CD4-positive, CD25-positive, alpha-beta regulatory T cell (primary cell): ENCODE data around the gene ZFPM1. TPM values are rescaled to one million over a fixed set of nuclear protein-coding genes. Genes with fewer than 3 reads are reported as not detected.

Experiments used
- ATAC-seq, 2 donors: fragments of 150-1000 bp; cut with Tn5 transposase; one replicate each; pipeline ENCODE4 v1.10.0; 2021; ENCODE audit warnings: low read depth in 2 of 2, moderate number of reproducible peaks in 2 of 2, moderate library complexity in 1 of 2
- DNase-seq, 3 donors: peaks; one replicate each; pipeline versions ENCODE4 v3.0.0 to v3.0.0-alpha.2; 2012 to 2022; ENCODE audit warnings: mixed read lengths in 1 of 3
- H3K27ac ChIP-seq: one replicate; pipeline ENCODE4 v1.7.0; 2013; ENCODE audit warnings: mild to moderate bottlenecking, low read length; ENCODE audit not compliant: insufficient read depth, poor library complexity, severe bottlenecking
- H3K27me3 ChIP-seq: one replicate; pipeline ENCODE4 v1.7.0; 2013; ENCODE audit warnings: low read length; ENCODE audit not compliant: control insufficient read depth, insufficient read depth
- H3K36me3 ChIP-seq: one replicate; pipeline ENCODE4 v1.7.0; 2013; ENCODE audit warnings: mild to moderate bottlenecking, low read length, moderate library complexity; ENCODE audit not compliant: control insufficient read depth, insufficient read depth
- H3K4me1 ChIP-seq: 2 replicates; pipeline ENCODE4 v1.7.0; 2013; ENCODE audit warnings: mild to moderate bottlenecking, low read length; ENCODE audit not compliant: insufficient read depth, control insufficient read depth, poor library complexity, severe bottlenecking
- H3K4me3 ChIP-seq: one replicate; pipeline ENCODE4 v1.7.0; 2013; ENCODE audit warnings: low read depth, mild to moderate bottlenecking, low read length, moderate library complexity
- H3K9me3 ChIP-seq, 2 experiments: 1 replicate in 1 of 2; 2 replicates in 1 of 2; pipeline ENCODE4 v1.7.0; 2013; ENCODE audit warnings: low read length in 2 of 2, mild to moderate bottlenecking in 1 of 2, moderate library complexity in 1 of 2; ENCODE audit not compliant: control insufficient read depth in 2 of 2
- H3K27ac Mint-ChIP-seq, 3 donors: one replicate each; pipeline ENCODE4 v1.8.0; 2020 to 2022; ENCODE audit warnings: mild to moderate bottlenecking in 3 of 3, mixed read lengths in 3 of 3, moderate library complexity in 2 of 3
- H3K27me3 Mint-ChIP-seq: one replicate; pipeline ENCODE4 v1.8.0; 2022; ENCODE audit warnings: mild to moderate bottlenecking, mixed read lengths
- H3K36me3 Mint-ChIP-seq: one replicate; pipeline ENCODE4 v1.8.0; 2020; ENCODE audit warnings: mixed read lengths
- H3K4me1 Mint-ChIP-seq, 4 donors: one replicate each; pipeline ENCODE4 v1.8.0; 2020 to 2022; ENCODE audit warnings: mixed read lengths in 4 of 4, mild to moderate bottlenecking in 1 of 4
- H3K4me3 Mint-ChIP-seq, 4 donors: one replicate each; pipeline ENCODE4 v1.8.0; 2020 to 2022; ENCODE audit warnings: mild to moderate bottlenecking in 4 of 4, mixed read lengths in 4 of 4, moderate library complexity in 3 of 4
- H3K9me3 Mint-ChIP-seq, 7 donors: one replicate each; pipeline ENCODE4 v1.8.0; 2020 to 2022; ENCODE audit warnings: mixed read lengths in 7 of 7, mild to moderate bottlenecking in 3 of 7, moderate library complexity in 2 of 7
- polyA plus RNA-seq, 4 donors: library from polyadenylated mRNA; unstranded; fragments of 300-500 nt; fragmentation: Illumina TruSeq; gene quantifications; one replicate each; pipeline ENCODE4 v1.2.3, GENCODE V29; 2021
- total RNA-seq: library from RNA; stranded (reverse); gene quantifications from one replicate; pipeline ENCODE4 v1.2.3, GENCODE V29; 2022

ZFPM1 gene
- total and polyA plus RNA-seq, 5 donors from 2014 or later, result 0.07 to 30.2 (median 0.16) TPM

DNA sequence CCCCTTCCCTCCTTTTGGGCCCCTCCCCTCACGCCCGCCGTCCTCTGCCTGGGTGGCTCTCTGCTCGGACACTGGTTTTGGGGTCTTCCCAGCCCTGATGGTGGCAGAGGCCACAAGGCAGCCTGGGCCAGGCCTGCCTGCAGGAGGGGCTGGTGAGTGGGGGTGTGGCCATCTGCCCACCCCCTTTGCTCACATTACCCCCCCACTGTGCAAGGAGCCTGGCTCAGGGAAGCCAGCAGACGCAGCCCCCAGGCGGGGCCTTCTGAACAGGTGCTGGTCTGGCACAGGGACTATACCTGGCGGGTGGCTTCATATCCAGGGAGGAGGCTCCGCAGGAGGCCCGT lies 10.7 kb upstream of the ZFPM1 start:
- H3K27ac Mint-ChIP-seq, result peak overlapping the region in 1 of 3 donors; percentile 14

DNA sequence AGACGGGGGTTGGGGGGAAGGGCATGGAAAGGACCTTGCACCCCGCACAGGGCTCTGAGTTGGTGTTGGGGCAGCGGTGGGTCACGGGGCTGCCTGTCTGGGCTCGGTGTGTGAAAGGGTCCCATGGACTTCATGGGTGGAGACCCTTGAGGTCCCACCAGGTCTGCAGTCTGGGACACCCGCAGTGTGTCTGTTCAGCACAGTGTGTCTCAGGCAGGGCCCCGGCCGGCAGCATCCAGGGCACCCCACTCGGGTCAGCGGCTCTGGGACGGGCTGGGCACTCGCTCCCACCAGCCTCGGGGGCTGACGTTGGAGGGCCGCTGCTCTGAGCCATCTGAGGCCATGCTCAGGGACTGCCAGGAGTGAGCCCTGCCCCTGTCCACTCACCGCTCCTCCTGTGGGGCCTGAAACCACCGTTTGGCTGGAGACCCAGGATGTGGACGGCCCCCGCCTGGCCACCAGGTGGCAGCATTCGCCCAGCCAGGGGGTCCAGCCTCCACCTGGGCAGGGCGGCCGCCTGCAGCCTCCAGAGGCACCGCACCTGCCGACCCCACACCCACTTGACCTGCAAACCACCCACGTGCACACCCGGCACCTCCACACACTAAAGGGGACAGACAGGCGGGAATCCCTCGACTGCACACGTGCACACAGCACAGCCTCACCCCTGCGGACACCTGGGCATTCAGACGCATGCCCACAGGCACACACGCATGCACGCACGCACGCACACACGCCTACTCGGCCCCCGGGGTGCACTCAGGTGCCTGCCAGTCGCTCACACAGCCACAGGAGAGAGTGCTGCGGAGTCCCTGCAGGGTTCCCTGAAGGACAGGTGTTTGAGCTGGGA lies 10.1 kb upstream of the ZFPM1 start:
- Histone ChIP-seq H3K27ac (no peak overlapping the region), H3K4me1 (peaks cover 7% of the 10 kb centered on the region), H3K27me3 (no peaks in the 10 kb centered on the region), H3K36me3 (no peaks in the 10 kb centered on the region), H3K9me3 (no peaks in the 10 kb centered on the region), H3K4me3 (no peak overlapping the region)
- peak; percentile 70 to 81 (median 72) for DNase-seq
- no peaks in the 10 kb centered on the region for H3K27me3 Mint-ChIP-seq
- H3K4me3 Mint-ChIP-seq, result peak overlapping the region in 1 of 4 donors; percentile 21
- H3K9me3 Mint-ChIP-seq, result peaks cover 0 to 1% (median 0%) of the 10 kb centered on the region in 7 donors
- no peaks in the 10 kb centered on the region for H3K36me3 Mint-ChIP-seq
- peaks cover 0 to 3% (median 0%) of the 10 kb centered on the region in 4 donors for H3K4me1 Mint-ChIP-seq
- peak; percentile 80 to 82 for ATAC-seq
- H3K27ac Mint-ChIP-seq, result peak overlapping the region in 1 of 3 donors; percentile 32

More for the DNA sequence above, 10.7 kb upstream of the ZFPM1 start:
- Histone ChIP-seq H3K27me3 (no peaks in the 10 kb centered on the region), H3K9me3 (no peaks in the 10 kb centered on the region), H3K27ac (no peak overlapping the region), H3K4me1 (peaks cover 7% of the 10 kb centered on the region), H3K36me3 (no peaks in the 10 kb centered on the region), H3K4me3 (no peak overlapping the region)
- DNase-seq, result no peak
- H3K4me3 Mint-ChIP-seq, result no peak overlapping the region
- H3K9me3 Mint-ChIP-seq, result peaks cover 0 to 1% (median 0%) of the 10 kb centered on the region in 7 donors
- no peaks in the 10 kb centered on the region for H3K27me3 Mint-ChIP-seq
- H3K4me1 Mint-ChIP-seq, result peaks cover 0 to 3% (median 0%) of the 10 kb centered on the region in 4 donors
- ATAC-seq, result no peak
- no peaks in the 10 kb centered on the region for H3K36me3 Mint-ChIP-seq

DNA sequence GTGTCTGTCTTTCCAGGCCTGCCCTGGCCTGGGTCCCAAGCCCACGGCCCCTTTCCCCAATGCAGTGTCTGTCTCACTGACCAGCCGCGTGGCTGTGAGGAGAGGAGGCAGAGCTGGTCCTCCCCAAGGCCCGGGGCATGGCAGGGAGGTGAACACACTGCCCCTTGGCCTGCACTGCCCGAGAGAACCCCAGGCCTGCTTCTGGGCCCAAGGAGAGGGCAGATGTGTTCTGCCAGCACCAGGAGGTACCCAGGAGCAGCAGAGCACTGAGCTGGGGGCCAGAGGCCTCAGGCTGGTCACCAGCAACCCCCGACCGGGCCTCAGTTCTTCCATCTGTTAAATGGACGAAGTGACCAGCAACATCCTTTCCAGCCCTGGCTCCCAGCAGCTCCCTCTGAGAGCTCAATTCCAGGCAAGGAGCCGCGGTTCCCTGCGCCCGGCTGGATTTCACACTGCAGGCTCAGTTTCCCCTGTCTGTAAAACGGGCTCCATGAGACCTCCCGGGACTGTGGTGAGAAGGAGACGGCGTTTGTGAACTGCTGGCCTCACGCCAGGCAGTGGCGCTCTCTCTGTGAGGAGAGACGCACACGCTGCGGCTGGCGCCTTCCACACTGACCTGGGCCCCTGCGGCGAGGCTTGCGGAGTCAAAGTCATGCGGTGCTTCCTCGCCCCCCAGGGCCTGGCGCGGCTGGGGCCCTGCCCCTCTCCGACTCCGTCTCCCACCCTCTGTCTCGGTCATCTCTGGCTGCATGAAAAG lies 8.1 kb upstream of the ZFPM1 start:
- H3K4me3 ChIP-seq, result no peak overlapping the region
- no peak overlapping the region for H3K27ac Mint-ChIP-seq
- peaks cover 7% of the 10 kb centered on the region for H3K4me1 ChIP-seq
- H3K4me1 Mint-ChIP-seq, result peaks cover 0 to 6% (median 2%) of the 10 kb centered on the region in 4 donors
- H3K9me3 ChIP-seq, result no peaks in the 10 kb centered on the region
- H3K27me3 Mint-ChIP-seq, result peaks cover 6% of the 10 kb centered on the region
- DNase-seq (no peak), ATAC-seq (no peak)
- H3K27me3 ChIP-seq, result no peaks in the 10 kb centered on the region
- H3K9me3 Mint-ChIP-seq, result peaks cover 0 to 1% (median 0%) of the 10 kb centered on the region in 7 donors
- no peak overlapping the region for H3K27ac ChIP-seq
- H3K36me3 ChIP-seq, result no peaks in the 10 kb centered on the region
- H3K36me3 Mint-ChIP-seq, result no peaks in the 10 kb centered on the region
- no peak overlapping the region for H3K4me3 Mint-ChIP-seq

DNA sequence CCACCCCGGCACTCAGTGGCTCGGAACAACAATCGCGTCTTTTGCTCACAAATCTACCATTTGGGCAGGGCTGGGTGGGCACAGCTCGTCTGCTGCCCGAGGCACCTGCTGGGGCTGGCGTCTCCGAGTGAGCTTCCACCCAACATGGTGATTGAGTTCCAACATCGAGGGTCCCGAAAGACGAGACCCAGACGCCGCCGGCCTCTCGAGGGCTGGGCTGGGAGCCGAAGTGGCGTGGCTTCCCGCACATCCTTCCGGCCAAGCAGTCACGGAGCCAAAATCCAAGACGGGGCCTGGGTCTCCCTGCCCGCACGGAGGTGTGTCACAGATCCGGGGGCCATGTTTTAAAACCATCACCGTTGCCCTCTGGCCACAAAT lies 7.5 kb upstream of the ZFPM1 start:
- Mint-ChIP-seq H3K4me3 (no peak overlapping the region), H3K4me1 (peaks cover 0 to 6% (median 2%) of the 10 kb centered on the region in 4 donors), H3K36me3 (no peaks in the 10 kb centered on the region), H3K27me3 (peaks cover 6% of the 10 kb centered on the region), H3K9me3 (peaks cover 0 to 1% (median 0%) of the 10 kb centered on the region in 7 donors), H3K27ac (no peak overlapping the region)
- Histone ChIP-seq H3K27ac (no peak overlapping the region), H3K4me3 (no peak overlapping the region), H3K4me1 (peaks cover 7% of the 10 kb centered on the region), H3K36me3 (no peaks in the 10 kb centered on the region), H3K27me3 (no peaks in the 10 kb centered on the region), H3K9me3 (no peaks in the 10 kb centered on the region)
- no peak for DNase-seq
- ATAC-seq, result no peak

DNA sequence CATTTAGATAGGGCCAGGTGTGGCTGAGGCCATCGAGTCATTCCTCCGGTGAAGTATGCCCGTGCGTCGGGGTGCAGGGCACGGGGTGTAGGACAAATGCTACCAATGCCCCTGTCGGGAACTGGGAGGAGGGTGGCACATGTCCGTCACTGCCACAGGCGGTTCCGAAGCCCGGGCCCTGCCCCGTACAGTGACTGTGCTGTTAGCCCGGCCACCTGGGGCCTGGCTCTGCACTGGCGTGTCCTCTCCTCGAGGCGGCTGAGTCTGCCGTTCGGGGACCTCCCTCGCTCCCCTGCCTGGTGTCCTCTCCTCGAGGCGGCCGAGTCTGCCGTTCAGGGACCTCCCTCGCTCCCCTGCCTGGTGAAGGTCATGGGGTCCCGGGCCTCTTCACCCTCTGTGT lies 7.0 kb upstream of the ZFPM1 start:
- no peak overlapping the region for H3K4me3 ChIP-seq
- H3K27ac ChIP-seq, result no peak overlapping the region
- Mint-ChIP-seq H3K27me3 (peaks cover 6% of the 10 kb centered on the region), H3K4me3 (no peak overlapping the region), H3K36me3 (no peaks in the 10 kb centered on the region), H3K27ac (no peak overlapping the region), H3K4me1 (peaks cover 0 to 6% (median 2%) of the 10 kb centered on the region in 4 donors), H3K9me3 (peaks cover 0 to 1% (median 0%) of the 10 kb centered on the region in 7 donors)
- no peaks in the 10 kb centered on the region for H3K27me3 ChIP-seq
- H3K9me3 ChIP-seq, result no peaks in the 10 kb centered on the region
- DNase-seq (no peak), ATAC-seq (no peak)
- H3K4me1 ChIP-seq, result peaks cover 7% of the 10 kb centered on the region
- no peaks in the 10 kb centered on the region for H3K36me3 ChIP-seq

DNA sequence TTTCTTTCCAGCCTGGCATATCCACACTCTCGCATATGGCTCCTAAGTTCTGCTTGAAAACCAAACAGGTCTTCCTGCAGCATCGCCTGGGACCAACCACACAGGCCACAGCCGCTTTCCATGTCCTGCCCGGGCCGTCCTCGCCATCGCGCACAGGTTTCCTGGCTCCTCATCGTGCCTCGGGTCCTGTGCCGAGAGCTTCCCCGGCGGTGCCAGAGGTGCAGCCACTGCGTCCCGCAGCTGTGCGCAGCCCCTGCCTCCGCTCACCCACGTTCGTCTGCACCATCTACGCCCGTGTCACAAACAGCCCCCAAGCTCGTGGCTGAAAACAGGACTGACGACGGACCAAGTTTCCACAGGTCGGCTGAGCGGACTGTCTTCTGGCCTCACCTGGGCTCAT lies 6.3 kb upstream of the ZFPM1 start:
- Histone ChIP-seq H3K4me1 (peaks cover 7% of the 10 kb centered on the region), H3K36me3 (no peaks in the 10 kb centered on the region), H3K27ac (no peak overlapping the region), H3K27me3 (no peaks in the 10 kb centered on the region), H3K4me3 (no peak overlapping the region), H3K9me3 (no peaks in the 10 kb centered on the region)
- ATAC-seq (no peak), DNase-seq (no peak)
- peaks cover 6% of the 10 kb centered on the region for H3K27me3 Mint-ChIP-seq
- no peaks in the 10 kb centered on the region for H3K36me3 Mint-ChIP-seq
- H3K4me1 Mint-ChIP-seq, result peaks cover 0 to 6% (median 2%) of the 10 kb centered on the region in 4 donors
- H3K4me3 Mint-ChIP-seq, result no peak overlapping the region
- H3K9me3 Mint-ChIP-seq, result peaks cover 0 to 1% (median 0%) of the 10 kb centered on the region in 7 donors
- H3K27ac Mint-ChIP-seq, result no peak overlapping the region

DNA sequence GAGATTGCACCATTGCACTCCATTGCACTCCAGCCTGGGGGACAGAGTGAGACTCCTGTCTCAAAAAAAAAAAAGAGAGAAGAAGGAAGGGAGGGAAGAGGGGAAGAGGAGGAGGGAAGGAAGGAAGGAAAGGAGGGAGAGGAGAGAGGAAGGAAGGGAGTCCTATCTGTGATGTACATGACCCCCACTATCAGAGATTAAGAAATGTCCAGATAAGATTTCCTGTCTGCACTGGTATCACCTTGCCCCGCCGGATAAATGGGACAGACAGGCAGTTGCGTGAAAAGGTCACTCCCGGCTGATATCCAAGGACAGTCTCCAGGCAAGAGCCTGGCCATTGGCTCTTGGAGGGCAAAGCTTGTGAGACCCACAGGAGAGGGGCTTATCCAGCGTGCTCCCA lies 5.2 kb upstream of the ZFPM1 start:
- peaks cover 0 to 12% (median 5%) of the 10 kb centered on the region in 4 donors for H3K4me1 Mint-ChIP-seq
- no peak overlapping the region for H3K27ac ChIP-seq
- no peak for ATAC-seq
- no peaks in the 10 kb centered on the region for H3K36me3 Mint-ChIP-seq
- H3K27me3 Mint-ChIP-seq, result peaks cover 6% of the 10 kb centered on the region
- no peaks in the 10 kb centered on the region for H3K27me3 ChIP-seq
- H3K4me1 ChIP-seq, result peaks cover 15% of the 10 kb centered on the region
- no peak overlapping the region for H3K27ac Mint-ChIP-seq
- DNase-seq, result no peak
- no peak overlapping the region for H3K4me3 ChIP-seq
- no peaks in the 10 kb centered on the region for H3K36me3 ChIP-seq
- H3K4me3 Mint-ChIP-seq, result no peak overlapping the region
- peaks cover 0 to 1% (median 0%) of the 10 kb centered on the region in 7 donors for H3K9me3 Mint-ChIP-seq
- no peaks in the 10 kb centered on the region for H3K9me3 ChIP-seq
